GM21619 (cell line): ENCODE measurements around the gene TEP1.
"Not testable (repeated sequence)": the region's sequence is repeated elsewhere in the genome, so short reads cannot be mapped to it uniquely, and the experiment has no call there.

Experiments used
- ATAC-seq: cut with Tn5 transposase; IDR thresholded peaks from one replicate; pipeline ENCODE4 v1.9.1; 2021; ENCODE audit not compliant: unreplicated experiment

The TEP1 gene

DNA sequence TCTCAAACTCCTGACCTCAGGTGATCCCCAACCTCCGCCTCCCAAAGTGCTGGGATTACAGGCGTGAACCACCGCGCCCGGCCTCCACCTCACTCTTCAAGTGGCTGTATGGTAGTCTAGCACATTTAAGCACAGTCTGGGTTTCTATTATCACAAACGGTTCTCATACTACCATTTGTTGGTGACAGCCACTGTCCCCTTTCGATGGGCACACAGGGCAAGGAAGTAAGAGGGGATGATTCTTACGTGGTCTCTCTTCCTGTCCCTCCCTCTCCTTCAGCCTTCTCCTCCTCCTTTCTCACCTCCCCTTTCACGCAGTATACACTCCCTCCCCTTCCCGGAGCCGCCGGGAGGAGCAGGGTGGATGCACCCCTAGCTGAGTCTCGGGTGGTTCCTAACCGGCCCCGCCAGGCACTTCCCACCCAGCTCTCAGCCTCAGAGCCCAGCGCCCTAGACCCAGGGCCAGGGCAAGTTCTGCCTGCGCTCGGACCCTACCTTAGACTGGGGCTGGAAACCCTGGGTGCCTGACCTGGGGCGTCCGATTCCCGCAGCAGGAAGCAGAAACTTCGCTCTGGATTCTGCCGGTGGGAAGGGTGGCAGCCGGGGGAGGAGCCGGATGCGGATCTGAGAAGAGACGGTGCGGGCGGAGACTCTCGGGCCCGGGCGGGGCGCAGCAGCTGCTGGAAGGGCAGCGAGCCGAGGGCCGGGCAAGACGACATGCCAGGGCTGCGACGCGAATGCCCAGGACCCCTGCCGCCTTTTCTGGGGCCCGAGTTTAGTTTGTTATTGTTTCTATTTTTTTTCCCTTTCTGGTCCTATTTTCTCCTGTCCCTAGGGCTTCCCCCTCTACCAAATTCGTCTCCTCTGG is at the start of gene TEP1:
Gene TEP1, minus strand, starts transcription at position 626 of the 868 bp plus-strand sequence. CDS start 5,062 bp downstream, outside the sequence.
- peak; percentile 74 for ATAC-seq

DNA sequence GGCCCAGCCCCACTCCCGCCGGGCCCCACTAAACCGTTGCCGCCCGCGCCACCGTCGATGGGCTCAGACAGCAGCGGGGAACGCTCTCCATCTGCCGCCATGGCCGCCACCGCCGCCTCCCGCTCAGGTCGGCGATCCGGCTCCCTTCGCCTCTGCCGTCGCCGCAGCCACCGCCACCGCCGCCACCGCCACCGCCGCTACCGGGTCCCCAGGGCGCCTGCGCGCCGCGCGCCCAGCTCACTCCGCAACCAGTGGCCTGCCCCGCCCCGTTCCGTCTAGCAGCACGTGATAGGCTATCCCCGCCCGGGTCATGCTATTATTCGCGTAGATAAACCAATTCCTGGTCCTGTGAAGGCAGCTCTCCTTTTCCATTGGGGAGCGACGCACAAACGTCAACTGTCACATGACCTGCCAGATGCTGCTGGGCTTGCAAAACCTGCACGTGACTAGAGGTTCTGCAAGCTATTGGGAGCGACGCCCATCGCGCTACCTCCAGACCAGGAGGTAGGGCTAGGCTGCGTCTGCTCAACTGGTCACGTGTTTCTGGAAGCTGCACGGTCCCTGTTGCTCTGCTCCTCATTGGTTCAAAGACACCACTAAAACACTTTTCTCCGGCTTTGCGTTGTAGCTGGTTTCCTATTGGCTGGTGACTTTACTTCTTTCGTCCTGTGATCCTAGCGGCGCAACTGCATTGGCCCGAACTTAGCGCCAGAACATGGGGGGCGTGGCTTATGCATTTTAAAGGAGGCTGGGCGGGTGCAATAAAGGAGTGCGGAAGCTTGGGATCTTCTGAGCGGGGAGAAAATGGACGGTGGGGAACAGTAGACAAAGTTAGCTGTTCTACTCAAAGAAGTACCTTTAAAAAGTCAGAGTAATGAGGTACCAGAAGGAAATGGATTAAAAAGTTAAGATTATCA is 48.2 kb upstream of the TEP1 start, which contains the start of gene PIP4P1:
Gene PIP4P1, minus strand, starts transcription at position 210 of the 917 bp plus-strand sequence. Its CDS starts 109 bp downstream, at position 101.
- ATAC-seq, result peak; percentile 91

DNA sequence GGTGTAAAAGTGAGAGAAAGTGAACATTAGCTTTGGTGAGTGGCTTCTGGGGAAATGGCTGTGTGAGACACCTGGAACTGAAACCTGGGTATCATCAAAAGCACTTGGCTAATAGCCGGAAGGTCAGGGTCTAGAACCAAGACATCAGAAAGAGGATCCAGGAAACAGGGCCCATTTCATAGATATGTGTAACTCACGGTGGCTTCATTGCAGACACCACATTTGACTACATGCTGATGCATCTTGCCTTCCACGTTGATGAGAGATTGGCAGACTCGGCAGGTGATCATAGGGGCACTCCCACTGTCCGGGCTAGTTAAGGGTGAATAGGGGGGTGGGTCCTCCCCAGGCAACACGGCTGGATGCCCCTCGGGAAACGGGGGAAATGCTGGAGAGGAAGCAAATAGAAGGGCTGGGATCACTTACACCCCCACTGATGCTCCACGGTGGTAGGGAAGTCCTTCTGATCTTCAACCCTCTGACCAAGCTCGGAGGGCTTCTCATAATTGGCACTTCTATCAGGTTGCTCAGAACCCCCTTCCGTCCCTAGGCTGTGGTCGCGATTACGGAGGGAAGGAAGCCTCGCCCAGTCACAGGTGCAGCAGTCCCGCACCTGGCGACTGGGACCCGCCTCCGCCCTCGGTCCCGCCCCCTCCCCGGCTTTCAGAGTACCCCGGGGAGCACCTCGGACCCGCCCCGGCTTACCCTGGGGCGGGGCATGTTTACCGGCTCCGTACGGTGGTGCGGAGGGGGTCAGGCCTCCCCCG is 47.3 kb upstream of the TEP1 start:
- peak; percentile 7 for ATAC-seq

DNA sequence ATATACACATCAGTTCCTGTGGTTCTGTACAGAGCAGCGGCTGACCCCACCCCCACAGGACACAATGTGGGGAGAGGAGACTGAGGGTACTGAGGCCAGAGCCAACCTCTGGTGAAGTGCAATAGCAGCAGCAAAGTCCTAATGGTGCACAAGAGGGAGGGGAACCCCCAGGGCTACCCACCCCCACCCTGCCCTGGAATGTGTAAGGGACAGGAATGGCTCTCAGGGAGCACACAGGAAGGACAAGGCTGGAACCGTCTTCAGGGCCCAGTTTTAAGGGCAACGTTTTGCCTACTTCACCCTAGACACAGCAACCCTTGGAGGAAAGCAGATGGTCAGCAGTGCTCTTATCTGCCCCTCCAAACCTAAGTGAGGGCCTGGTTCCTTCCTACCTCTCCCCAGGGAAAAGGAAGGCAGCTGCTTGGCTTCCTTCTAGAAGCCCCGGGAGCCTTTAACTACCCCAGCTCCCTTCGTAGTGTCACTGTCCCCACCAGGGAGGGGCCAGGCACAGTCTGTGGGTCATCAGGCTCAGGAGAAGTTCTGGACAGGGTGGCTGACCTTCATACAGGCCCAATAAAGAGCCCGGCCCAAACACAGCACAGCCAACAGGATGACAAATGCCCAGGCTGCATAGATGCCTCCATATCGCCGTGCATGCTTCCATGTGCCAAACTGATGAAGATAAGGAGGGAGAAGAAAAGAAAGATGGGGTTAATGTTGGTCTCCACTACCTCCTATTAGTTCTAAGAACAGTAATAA is 44.9 kb upstream of the TEP1 start:
- no peak for ATAC-seq

DNA sequence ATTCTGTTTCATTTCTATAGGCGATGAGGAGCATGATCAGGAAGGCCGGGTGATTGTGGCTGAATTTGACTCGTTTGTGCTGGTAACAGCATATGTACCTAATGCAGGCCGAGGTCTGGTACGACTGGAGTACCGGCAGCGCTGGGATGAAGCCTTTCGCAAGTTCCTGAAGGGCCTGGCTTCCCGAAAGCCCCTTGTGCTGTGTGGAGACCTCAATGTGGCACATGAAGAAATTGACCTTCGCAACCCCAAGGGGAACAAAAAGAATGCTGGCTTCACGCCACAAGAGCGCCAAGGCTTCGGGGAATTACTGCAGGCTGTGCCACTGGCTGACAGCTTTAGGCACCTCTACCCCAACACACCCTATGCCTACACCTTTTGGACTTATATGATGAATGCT is 43.7 kb upstream of the TEP1 start:
- no peak for ATAC-seq

DNA sequence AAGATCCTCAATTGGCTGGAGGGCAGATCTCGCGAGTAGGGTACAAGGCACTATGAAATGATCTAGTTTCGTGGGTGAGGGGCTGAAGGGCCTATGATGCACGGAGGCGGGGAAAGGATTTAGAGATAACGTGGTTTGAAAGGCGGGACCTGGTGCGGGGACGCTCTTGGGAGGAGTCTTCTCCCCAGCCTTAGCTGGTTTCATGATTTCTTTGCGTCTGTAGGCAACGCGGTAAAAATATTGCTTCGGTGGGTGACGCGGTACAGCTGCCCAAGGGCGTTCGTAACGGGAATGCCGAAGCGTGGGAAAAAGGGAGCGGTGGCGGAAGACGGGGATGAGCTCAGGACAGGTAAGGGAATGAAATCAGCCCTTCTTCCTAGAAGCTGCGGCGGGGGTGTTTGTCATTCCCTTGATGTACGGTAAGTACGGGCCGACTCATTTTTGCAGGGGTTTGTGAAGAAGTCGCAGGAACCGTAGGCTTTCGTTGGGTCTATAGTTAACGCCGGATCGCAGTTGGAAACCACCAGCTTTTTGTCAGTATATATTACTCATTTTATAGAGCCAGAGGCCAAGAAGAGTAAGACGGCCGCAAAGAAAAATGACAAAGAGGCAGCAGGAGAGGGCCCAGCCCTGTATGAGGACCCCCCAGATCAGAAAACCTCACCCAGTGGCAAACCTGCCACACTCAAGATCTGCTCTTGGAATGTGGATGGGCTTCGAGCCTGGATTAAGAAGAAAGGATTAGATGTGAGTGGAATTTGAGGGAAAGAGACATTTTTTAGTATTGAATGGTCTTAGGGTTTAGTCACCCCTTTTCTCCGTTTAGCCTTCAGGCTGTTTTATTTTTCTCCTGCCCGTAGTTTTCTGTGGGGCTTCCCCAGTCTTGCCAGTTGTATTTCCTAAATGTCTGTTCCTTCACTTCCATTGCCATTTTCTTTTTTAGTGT is 42.3 kb upstream of the TEP1 start:
- peak; percentile 40 for ATAC-seq

DNA sequence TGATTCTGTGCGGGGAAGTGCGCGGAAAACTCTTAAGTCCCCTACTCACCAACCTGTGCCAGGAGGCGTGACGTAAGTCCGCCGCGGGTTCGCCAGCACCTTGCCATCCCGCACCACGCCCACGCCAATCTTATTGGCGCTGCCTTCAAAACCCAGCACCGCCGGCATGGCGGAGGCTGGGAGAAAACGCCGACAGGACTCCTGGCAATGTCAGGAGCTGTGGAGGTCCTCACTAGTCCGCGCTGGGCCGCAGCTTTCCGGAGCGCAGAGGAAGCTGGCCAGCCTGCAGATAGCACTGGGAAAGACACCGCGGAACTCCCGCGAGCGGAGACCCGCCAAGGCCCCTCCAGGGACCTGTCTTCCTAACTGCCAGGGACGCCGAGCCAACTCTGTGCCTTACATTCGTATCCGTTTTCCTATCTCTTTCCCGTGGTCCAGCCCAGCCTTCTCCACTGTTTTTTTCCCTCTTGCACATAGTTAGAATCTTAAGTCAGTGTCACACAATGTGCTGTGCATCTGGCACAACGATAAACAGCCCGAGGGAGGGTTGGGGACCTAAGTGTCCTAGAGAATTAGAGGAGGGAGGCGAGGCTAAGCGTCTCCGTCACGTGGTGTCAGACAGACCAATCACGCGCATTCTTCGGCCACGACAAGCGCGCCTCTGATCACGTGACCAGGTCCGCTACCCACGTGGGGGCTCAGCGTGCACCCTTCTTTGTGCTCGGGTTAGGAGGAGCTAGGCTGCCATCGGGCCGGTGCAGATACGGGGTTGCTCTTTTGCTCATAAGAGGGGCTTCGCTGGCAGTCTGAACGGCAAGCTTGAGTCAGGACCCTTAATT is 41.4 kb upstream of the TEP1 start, which contains the start of the genes APEX1 and OSGEP:
Gene APEX1, plus strand, starts transcription at position 711 of the 839 bp plus-strand sequence. CDS start 420 bp downstream, outside the sequence.
Gene OSGEP, minus strand, starts transcription at position 297 of the 839 bp plus-strand sequence. Its CDS starts 129 bp downstream, at position 168.
- ATAC-seq, result peak; percentile 83

DNA sequence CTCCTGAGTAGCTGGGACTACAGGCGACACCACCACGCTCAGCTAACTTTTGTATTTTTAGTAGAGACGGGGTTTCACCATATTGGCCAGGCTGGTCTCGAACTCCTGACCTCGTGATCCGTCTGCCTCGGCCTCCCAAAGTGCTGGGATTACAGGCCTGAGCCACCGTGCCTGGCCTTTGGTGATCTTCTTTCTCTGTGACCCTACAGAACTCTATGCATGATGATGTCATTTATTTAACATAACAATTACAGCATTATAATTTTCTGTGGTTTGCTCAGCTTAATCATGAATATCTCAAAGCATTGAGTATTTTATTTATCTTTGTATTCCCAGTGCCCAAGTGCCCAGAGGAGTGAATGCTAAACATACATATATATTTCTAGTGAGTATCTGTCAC is 39.5 kb upstream of the TEP1 start:
- ATAC-seq, result not testable (repeated sequence)

DNA sequence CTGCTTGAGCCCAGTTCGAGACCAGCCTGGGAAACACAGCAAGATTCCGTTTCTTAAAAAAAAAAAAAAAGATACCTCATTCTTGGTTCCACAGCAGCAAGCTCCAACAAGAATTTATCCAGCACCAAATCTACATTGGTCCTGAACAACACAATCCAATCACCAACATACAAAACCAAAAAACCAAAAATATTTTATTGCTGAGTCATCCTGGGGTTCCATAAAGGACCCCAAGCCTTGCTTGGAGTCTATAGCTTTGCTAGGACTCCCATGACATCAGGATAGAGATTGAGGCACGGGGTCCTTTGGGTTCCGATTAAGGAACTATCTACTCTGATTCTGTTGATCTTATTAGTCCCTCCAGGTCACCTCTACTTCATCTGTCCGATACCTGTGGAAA is 33.6 kb upstream of the TEP1 start:
- ATAC-seq, result no peak

DNA sequence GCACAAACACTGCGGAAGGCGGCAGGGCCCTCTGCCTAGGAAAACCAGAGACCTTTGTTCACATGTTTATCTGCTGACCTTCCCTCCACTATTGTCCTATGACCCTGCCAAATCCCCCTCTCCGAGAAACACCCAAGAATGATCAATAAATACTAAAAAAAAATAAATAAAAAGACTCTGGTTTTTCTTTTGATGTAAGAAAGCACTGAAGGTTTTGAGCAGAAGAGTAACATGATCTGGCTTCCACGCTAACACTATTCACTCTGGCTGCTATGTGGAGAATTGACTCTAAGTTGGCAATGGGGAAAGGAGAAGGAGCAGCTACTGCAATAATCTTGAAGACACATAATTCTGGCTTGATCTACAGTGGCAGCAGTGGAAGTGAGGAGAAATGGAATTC is 30.3 kb upstream of the TEP1 start:
- ATAC-seq, result not testable (repeated sequence)

DNA sequence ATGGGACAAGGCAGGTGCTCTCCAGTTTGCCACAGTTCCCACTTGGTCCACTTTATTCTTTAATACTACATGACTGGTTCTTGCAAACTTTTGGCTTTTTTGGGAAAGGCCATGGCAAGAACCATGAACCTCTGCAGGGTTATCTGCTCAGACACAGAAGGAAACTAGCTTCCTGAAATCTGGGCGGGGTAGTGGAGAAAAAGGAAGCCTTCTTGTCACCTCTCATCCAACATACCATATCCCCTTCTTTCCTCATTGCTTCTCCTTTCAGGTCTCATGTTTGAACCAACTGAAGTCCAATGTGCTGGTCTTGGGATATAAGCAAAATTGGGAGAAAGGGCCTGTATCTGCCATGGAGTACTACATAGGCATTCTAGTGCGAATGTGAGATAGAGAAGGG is 28.2 kb upstream of the TEP1 start:
- no peak for ATAC-seq

DNA sequence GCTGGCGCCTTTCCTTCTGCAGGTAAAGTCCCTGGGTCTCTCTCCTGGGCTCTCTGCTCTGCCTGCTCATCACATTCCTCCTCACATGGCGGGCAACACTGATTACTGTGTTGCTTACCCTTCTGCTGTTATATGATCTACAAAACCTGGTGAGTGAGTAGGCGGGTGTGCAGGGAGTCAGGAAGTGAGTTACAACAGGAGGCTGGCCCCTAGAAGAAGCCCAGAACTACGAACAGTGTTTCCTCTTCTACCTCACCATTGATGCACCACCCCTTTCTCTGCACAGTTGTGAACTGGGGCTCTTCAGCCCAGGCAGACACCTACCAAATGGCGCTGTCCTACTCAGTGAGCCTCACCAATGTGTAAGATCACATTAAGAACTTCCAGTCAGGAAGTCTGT is 27.6 kb upstream of the TEP1 start:
- ATAC-seq, result peak; percentile 72

DNA sequence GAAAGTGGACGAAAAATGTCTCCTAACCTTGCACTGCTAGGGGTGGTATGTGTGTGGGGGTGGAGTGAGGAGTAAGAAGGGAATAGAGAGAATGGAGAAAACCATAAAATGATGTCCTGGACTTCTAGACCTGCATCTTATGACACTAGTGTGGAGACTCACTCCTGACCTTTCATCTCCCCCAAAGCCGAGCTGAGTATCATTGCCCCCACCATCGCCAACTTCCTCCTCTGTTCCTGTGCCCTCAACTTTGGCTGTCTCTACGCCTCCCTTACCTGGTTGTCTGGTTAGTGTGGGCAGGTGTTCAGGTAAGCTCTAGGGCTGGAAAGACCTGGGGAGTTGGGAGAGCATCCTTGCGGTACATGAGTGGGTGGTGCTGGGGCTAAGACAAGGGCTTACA is 27.2 kb upstream of the TEP1 start:
- no peak for ATAC-seq

DNA sequence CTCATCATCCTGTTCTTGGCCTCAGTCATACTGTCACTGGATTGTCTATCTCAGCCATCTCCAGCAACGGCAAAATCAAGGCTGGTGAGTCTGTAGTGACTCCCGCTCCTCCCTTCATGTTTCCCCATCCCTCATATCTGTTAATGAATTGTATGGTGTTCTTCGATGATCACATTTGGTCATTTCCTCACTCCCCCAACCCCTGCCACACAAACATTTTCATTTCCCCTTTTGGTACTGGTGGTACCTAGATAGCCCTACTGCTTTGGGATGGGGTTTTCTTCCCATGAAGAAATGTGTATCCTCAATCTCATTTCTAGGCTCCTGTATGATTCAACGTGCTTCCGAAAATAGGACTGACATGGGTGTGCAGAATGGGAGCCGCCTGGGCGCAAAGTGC is 25.4 kb upstream of the TEP1 start:
- ATAC-seq, result no peak

DNA sequence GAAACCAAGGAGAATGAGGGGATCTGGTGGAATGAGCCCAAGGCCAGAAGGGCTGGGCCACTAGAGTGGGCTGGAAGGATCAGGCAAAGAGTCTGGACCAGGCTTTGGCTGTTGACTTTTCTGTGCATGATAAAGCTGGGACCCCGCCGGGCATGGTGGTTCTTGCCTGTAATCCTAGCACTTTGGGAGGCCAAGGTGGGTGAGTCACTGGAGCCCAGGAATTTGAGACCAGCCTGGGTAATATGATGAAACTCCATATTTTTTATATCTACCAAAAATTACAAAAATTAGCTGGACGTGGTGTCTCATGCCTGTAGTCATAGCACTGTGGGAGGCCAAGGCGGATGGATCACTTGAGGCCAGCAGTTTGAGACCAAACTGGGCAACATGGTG is 23.1 kb upstream of the TEP1 start:
- no peak for ATAC-seq

DNA sequence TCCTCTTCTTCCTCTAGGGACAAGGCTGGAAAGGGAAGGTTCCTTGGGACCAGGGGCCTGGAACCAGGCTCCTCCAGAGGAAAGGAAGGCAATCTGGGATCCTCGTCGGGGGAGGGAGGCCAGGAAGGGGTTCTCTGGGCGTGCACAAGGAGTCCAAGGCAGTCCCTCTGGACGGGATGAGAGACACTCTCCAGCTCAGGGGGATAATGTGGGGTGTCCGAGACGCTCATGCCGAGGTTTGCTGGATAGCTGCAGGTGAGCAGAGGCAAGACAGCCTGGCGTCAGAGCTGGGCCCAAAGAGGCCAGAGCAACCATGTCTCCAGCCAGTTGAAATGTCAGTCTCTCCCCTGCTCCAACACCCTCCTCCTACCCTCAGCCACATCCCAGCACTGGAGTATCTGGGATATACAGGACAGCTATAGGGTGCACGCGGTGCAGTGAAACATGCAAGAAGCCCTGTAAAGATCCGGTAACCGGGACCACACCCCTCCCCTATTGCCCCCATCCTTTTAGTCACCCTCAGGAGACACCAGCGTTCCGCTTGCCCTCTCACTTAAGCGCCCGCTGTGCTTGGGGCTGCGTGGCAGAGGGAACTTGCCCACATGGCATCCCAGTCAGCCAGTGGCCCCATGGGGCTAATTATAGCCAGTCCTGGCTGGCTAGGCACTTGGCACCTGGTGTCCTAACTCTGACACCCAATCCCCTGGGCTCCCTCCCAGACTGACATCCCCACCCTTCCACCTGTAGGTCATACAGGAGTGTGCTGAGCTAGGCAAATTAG is 22.5 kb upstream of the TEP1 start, which contains the start of gene KLHL33:
Gene KLHL33, minus strand, starts transcription at position 585 of the 781 bp plus-strand sequence. Its CDS starts 355 bp downstream, at position 230.
- no peak for ATAC-seq
